HepG2 (cell line): Measurements from ENCODE around the gene RGS14. TPM values are rescaled to one million over a fixed set of nuclear protein-coding genes. Genes with fewer than 3 reads are reported as not detected.

Experiments used
- DNMT1 ChIP-seq: sonication (generic); formaldehyde crosslinking; IDR thresholded peaks from 2 replicates; pipeline ENCODE4 v1.5.1; 2020; ENCODE audit warnings: mild to moderate bottlenecking, missing genetic modification reagents
- EHMT2 ChIP-seq: fragments of 200-600 bp; sonication (generic); IDR thresholded peaks from 2 replicates; pipeline ENCODE4 v1.7.0; 2017; ENCODE audit warnings: antibody characterized with exemption, low read depth, low read length, borderline replicate concordance
- GATA4 ChIP-seq: sonication (generic); IDR thresholded peaks from 2 replicates; pipeline ENCODE4 v1.6.1; 2016; ENCODE audit warnings: antibody characterized with exemption, low read depth, borderline replicate concordance
- GATAD2A ChIP-seq: IDR thresholded peaks from 2 replicates; pipeline ENCODE4 v1.6.1; 2016
- KAT7 ChIP-seq: IDR thresholded peaks from 2 replicates; pipeline ENCODE4 v1.6.1; 2018; ENCODE audit warnings: borderline replicate concordance, missing compliant biosample characterization
- KDM4B ChIP-seq: sonication (generic); formaldehyde crosslinking; IDR thresholded peaks from 2 replicates; pipeline ENCODE4 v1.4.0; 2020; ENCODE audit warnings: missing genetic modification reagents
- MAZ ChIP-seq, 2 experiments: sonication (generic) in 1 of 2; formaldehyde crosslinking in 1 of 2; IDR thresholded peaks; 2 replicates each; pipeline versions ENCODE4 v1.5.0 to v1.6.1; 2012 to 2020; ENCODE audit warnings: low read depth in 2 of 2, mild to moderate bottlenecking in 2 of 2, borderline replicate concordance in 1 of 2, improper control_type of control experiment in 1 of 2, low read length in 1 of 2, missing genetic modification reagents in 1 of 2, moderate library complexity in 1 of 2
- MYC ChIP-seq: sonication (generic); formaldehyde crosslinking; IDR thresholded peaks from 2 replicates; pipeline ENCODE4 v1.9.0; 2021; ENCODE audit warnings: missing genetic modification reagents, borderline replicate concordance
- PPARG ChIP-seq: conservative IDR thresholded peaks from 2 replicates; pipeline ENCODE4 v1.6.1; 2016; ENCODE audit warnings: missing biosample characterization, missing genetic modification reagents
- U2AF2 ChIP-seq: fragments of 200-400 bp; formaldehyde crosslinking; IDR thresholded peaks from 2 replicates; pipeline ENCODE4 v1.6.1; 2017; ENCODE audit warnings: low read depth, mild to moderate bottlenecking, low read length
- ZFP41 ChIP-seq: sonication (generic); formaldehyde crosslinking; IDR thresholded peaks from 2 replicates; pipeline ENCODE4 v1.4.0; 2020; ENCODE audit warnings: mild to moderate bottlenecking, missing genetic modification reagents, borderline replicate concordance
- ZFP82 ChIP-seq: sonication (generic); formaldehyde crosslinking; IDR thresholded peaks from 2 replicates; pipeline ENCODE4 v1.5.1; 2020; ENCODE audit warnings: mild to moderate bottlenecking, missing genetic modification reagents, borderline replicate concordance
- ZNF230 ChIP-seq: sonication (generic); formaldehyde crosslinking; IDR thresholded peaks from 2 replicates; pipeline ENCODE4 v1.4.0; 2020; ENCODE audit warnings: mild to moderate bottlenecking, missing genetic modification reagents
- ZNF781 ChIP-seq: sonication (generic); formaldehyde crosslinking; IDR thresholded peaks from 2 replicates; pipeline ENCODE4 v1.5.1; 2020; ENCODE audit warnings: borderline replicate concordance, mild to moderate bottlenecking, missing genetic modification reagents; ENCODE audit errors: not compliant biosample characterization
- polyA plus RNA-seq, 8 experiments: library from polyadenylated mRNA; depleted of rRNA in 3 of 8; stranded (reverse) in 7 of 8; unstranded in 1 of 8; fragments of >200 nt; fragmentation: Illumina TruSeq in 4 of 8; extraction: Trizol in 4 of 8; gene quantifications; 2 replicates each; pipeline versions ENCODE4 v1.2.1 to v1.2.3, GENCODE V29; 2011 to 2016; ENCODE audit warnings: low read depth in 4 of 8, missing spikeins in 1 of 8, mixed read lengths in 1 of 8; ENCODE audit not compliant: insufficient read depth in 1 of 8
- total RNA-seq, 5 experiments: library from RNA; depleted of rRNA; stranded (reverse); fragments of >200 nt; fragmentation: Illumina TruSeq; extraction: Trizol; gene quantifications; 2 replicates each; pipeline ENCODE4 v1.2.3, GENCODE V29; 2016; ENCODE audit warnings: low read depth in 1 of 5
- TF ChIP-seq, protein P1 (sequence below): sonication (generic); formaldehyde crosslinking; IDR thresholded peaks from 2 replicates; pipeline ENCODE4 v1.9.0; 2022; ENCODE audit warnings: missing genetic modification reagents, mild to moderate bottlenecking, borderline replicate concordance
- TF ChIP-seq, protein P2 (sequence below): sonication (generic); formaldehyde crosslinking; conservative IDR thresholded peaks from 2 replicates; pipeline ENCODE4 v1.4.0; 2020; ENCODE audit warnings: mild to moderate bottlenecking, missing genetic modification reagents, moderate library complexity
- TF ChIP-seq, protein P3 (sequence below): IDR thresholded peaks from 2 replicates; pipeline ENCODE4 v1.6.1; 2016; ENCODE audit warnings: low read depth
- TF ChIP-seq, protein P4 (sequence below): sonication (generic); formaldehyde crosslinking; IDR thresholded peaks from 2 replicates; pipeline ENCODE4 v1.4.0; 2020; ENCODE audit warnings: missing genetic modification reagents, borderline replicate concordance

The RGS14 gene
- total and polyA plus RNA-seq, 2 of the 13 experiments (the other 11 are each of a cell fraction or from before 2014, with no cell fraction given) = 11.1 to 17.2 TPM

DNA sequence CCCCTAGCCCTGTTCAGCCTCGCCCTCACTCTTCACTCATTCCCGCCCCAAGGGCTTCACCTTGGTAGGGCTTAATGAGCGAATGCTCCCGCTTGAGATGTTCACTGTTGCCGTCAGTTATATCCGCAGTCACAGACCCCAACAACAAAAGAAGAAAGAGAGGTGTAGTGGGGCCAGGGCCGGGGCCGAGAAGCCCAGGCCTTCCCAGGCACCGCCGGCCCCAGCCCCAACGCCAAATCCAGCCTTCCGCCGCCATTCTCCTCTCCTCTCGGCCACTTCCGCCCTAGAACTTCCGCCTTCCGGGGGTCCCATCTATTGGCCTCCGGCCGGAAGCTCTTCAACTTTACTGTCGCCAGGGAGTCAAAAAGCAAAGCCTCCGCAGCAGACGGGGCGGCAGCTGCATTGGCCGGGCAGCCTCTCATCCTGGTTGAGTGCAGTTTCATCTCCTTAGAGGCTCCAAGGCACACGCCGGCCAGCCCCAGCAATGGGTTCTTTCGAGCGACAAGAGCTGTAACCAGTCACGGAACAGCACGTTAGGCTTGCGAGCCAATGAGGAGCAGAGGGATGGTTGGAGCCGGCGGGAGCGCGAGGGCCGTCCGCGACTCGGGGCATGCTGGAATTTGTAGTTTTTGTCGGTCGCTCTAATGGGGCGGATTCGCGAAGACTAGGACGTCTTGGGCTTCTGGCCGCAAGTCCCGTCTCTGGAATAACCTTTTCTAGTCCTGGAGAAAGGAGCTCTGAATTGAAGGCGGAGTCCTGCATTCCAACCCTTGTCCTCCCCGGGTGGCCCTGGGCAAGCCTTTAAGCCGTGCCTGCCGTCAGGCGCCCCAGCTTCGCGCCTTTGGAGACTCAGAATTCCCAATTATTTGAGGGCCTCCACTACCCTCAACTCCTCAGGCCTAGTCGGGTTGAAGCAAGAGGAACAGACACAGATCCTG lies 6.1 kb upstream of the RGS14 start, which contains the start of gene LMAN2 (continued):
- TF ChIP-seq, protein P1, sequence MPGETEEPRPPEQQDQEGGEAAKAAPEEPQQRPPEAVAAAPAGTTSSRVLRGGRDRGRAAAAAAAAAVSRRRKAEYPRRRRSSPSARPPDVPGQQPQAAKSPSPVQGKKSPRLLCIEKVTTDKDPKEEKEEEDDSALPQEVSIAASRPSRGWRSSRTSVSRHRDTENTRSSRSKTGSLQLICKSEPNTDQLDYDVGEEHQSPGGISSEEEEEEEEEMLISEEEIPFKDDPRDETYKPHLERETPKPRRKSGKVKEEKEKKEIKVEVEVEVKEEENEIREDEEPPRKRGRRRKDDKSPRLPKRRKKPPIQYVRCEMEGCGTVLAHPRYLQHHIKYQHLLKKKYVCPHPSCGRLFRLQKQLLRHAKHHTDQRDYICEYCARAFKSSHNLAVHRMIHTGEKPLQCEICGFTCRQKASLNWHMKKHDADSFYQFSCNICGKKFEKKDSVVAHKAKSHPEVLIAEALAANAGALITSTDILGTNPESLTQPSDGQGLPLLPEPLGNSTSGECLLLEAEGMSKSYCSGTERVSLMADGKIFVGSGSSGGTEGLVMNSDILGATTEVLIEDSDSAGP (CRISPR knock-in tag) = peak; percentile 87; the same call in 1 of the 2 replicates
- TF ChIP-seq DNMT1 (CRISPR knock-in tag) (no peak), ZFP82 (CRISPR knock-in tag) (no peak), EHMT2 (no peak), GATA4 (no peak), PPARG (CRISPR knock-in tag) (no peak), MYC (peak; percentile 70), ZNF230 (CRISPR knock-in tag) (peak; percentile 27; the same call in 1 of the 2 replicates), ZFP41 (no peak), U2AF2 (no peak), KDM4B (CRISPR knock-in tag) (0 out of 2 replicates have a peak, but pooled peaks have one; percentile 19), KAT7 (peak; percentile 76; the same call in 1 of the 2 replicates), MAZ (IDR thresholded peaks at IDR 0.05; ENCODE audit: borderline replicate concordance, low read depth, low read length) (no peak), MAZ (CRISPR knock-in tag; IDR thresholded peaks at IDR 0.05; ENCODE audit: low read depth) (peak; percentile 70; the same call in 1 of the 2 replicates), GATAD2A (peak; percentile 23; the same call in 1 of the 2 replicates), ZNF781 (CRISPR knock-in tag) (no peak)
- TF ChIP-seq, protein P2, sequence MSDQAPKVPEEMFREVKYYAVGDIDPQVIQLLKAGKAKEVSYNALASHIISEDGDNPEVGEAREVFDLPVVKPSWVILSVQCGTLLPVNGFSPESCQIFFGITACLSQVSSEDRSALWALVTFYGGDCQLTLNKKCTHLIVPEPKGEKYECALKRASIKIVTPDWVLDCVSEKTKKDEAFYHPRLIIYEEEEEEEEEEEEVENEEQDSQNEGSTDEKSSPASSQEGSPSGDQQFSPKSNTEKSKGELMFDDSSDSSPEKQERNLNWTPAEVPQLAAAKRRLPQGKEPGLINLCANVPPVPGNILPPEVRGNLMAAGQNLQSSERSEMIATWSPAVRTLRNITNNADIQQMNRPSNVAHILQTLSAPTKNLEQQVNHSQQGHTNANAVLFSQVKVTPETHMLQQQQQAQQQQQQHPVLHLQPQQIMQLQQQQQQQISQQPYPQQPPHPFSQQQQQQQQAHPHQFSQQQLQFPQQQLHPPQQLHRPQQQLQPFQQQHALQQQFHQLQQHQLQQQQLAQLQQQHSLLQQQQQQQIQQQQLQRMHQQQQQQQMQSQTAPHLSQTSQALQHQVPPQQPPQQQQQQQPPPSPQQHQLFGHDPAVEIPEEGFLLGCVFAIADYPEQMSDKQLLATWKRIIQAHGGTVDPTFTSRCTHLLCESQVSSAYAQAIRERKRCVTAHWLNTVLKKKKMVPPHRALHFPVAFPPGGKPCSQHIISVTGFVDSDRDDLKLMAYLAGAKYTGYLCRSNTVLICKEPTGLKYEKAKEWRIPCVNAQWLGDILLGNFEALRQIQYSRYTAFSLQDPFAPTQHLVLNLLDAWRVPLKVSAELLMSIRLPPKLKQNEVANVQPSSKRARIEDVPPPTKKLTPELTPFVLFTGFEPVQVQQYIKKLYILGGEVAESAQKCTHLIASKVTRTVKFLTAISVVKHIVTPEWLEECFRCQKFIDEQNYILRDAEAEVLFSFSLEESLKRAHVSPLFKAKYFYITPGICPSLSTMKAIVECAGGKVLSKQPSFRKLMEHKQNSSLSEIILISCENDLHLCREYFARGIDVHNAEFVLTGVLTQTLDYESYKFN = no peak
- TF ChIP-seq, protein P3, sequence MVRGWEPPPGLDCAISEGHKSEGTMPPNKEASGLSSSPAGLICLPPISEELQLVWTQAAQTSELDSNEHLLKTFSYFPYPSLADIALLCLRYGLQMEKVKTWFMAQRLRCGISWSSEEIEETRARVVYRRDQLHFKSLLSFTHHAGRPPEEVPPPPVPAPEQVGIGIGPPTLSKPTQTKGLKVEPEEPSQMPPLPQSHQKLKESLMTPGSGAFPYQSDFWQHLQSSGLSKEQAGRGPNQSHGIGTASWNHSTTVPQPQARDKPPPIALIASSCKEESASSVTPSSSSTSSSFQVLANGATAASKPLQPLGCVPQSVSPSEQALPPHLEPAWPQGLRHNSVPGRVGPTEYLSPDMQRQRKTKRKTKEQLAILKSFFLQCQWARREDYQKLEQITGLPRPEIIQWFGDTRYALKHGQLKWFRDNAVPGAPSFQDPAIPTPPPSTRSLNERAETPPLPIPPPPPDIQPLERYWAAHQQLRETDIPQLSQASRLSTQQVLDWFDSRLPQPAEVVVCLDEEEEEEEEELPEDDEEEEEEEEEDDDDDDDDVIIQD = no peak
- TF ChIP-seq, protein P4, sequence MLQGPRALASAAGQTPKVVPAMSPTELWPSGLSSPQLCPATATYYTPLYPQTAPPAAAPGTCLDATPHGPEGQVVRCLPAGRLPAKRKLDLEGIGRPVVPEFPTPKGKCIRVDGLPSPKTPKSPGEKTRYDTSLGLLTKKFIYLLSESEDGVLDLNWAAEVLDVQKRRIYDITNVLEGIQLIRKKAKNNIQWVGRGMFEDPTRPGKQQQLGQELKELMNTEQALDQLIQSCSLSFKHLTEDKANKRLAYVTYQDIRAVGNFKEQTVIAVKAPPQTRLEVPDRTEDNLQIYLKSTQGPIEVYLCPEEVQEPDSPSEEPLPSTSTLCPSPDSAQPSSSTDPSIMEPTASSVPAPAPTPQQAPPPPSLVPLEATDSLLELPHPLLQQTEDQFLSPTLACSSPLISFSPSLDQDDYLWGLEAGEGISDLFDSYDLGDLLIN = peak; percentile 22; the same call in 1 of the 2 replicates
